HG03457 (cell line): ENCODE results near the gene MLLT1.

Experiments
- ATAC-seq: cut with Tn5 transposase; IDR thresholded peaks from one replicate; pipeline ENCODE4 v1.9.1; 2021; ENCODE audit warnings: moderate number of reproducible peaks; ENCODE audit not compliant: unreplicated experiment

Gene MLLT1

GRCh38 chr19:6172074-6172863 is 107.5 kb downstream of the MLLT1 start:
- no peak for ATAC-seq

GRCh38 chr19:6167115-6167514 is 112.7 kb downstream of the MLLT1 start:
- no peak for ATAC-seq

GRCh38 chr19:6164906-6165531 is 114.8 kb downstream of the MLLT1 start:
- no peak for ATAC-seq

GRCh38 chr19:6161271-6161850 is 118.4 kb downstream of the MLLT1 start:
- ATAC-seq: no peak
